DMS79 treated with DMSO at 0.1 percent for 48 hours (cell line): ENCODE measurements around the gene ASGR2.
"Not testable (repeated sequence)": the region's sequence is repeated elsewhere in the genome, so short reads cannot be mapped to it uniquely, and the experiment has no call there.

Experiments used
- DNase-seq: peaks from one replicate; lab custom pipeline; 2025; lab: John Stamatoyannopoulos, UW

Gene ASGR2

DNA sequence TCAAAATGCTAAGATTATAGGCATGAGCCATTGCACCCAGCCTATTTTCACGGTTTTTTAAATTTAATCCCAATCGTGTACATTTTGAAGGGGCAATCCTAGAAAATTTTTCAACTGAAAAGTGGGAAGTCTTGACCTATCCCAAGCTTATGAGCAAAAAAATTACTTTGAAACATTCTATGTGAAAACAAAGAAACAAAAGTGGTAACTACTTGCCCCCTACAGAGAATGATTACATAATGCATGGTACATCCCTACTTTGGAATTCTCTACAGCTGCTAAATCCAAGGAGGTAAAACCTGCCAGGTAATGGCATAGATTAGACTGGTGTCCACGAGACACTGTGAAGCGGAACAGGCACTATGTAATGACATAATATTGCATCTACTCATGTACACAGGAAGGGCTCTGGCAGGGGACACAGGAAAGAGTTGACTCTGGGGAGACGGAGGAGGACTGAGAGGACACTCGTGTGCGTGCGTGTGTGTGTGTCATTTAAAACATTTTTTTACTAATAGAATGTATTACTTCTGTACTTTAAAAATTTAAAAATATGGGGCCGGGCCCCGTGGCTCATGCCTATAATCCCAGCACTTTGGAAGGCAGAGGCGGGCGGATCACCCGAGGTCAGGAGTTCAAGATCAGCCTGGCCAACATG is 15.7 kb downstream of the ASGR2 start:
- DNase-seq = no peak

DNA sequence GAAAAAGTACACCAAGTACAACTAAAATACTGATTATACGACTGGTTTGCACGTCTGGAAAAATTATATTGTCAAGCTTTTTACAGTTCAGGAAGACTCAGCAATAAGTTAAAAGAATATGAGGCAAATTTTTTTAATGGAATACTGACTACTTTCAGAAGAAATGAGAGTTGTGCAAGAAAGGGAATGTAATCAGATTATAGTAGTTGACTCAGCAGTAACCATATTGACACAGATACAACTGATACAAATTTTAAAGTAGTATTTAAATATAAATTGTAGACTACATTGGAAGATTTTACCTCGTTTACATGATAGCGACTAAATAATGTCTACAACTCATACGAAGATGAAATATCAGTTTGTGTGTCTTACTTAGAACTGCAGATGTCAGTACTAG is 16.7 kb downstream of the ASGR2 start:
- DNase-seq = no peak

DNA sequence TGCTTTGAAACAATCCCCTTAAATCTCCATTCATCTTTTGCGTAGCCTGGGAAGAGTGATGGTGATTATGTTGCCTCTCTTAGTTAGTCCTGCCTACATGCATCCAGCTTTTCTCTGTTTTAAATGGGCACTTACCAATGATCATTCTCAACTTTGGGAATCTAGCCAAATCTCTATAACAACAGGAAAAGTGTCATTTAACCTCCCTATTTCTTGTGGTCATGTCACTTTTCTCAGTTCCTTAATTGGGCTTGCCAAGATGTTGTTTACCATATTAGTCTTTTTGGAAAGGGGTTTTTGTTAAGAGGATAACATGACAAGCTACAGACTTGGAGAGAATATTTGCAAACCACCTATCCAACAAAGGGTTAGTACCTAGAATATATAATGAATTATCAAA is 19.0 kb downstream of the ASGR2 start:
- peak; percentile 69 for DNase-seq

DNA sequence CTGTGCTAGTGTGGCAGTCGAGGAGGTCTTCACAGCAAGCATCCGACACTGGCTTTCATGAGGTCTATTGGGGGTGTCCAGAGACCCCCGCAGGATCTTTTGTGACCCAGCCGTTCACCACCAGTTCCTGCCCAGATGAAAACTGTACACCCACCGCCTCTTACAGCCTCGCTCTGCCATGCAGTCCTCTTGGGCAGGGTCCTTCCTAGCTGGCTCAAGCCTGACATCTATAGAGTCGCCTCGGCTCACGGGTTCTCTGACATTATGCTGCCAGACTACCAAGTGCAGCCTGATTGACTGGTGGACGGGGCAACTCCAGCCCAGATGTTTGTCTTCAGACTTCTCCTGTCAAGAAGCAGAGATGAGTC is 20.0 kb downstream of the ASGR2 start:
- no peak for DNase-seq

DNA sequence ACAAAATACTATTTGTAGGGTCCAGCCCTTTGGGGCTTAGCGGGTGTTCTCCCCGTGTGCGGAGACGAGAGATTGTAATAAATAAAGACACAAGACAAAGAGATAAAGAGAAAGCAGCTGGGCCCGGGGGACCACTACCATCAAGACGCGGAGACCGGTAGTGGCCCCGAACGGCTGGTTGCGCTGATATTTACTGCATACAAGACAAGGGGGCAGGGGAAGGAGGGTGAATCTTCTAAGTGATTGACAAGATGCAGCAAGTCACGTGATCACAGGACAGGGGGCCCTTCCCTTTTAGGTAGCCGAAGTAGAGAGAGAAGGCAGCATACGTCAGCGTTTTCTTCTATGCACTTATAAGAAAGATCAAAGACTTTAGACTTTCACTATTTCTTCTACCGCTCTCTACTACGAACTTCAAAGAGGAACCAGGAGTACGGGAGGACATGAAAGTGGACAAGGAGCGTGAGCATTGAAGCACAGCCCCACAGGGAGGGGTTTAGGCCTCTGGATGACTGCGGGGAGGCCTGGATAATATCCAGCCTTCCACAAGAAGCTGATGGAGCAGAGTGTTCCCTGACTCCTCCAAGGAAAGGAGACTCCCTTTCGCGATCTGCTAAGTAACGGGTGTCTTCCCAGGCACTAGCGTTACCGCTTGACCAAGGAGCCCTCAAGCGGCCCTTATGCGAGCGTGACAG is 23.2 kb downstream of the ASGR2 start:
- DNase-seq = not testable (repeated sequence)

DNA sequence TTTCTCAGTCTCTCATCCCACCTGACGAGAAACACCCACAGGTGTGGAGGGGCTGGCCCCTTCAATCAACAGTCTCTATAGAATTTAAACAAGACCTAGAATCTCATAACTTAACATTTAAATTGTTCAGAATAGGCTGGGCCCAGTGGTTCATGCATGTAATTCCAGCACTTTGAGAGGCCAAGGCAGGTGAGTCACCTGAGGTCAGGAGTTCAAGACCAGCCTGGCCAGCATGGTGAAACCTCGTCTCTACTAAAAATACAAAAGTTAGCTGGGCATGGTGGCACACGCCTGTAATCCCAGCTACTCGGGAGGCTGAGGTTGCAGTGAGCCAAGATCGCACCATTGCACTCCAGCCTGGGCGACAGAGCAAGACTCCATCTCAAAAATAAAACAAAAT is 25.1 kb downstream of the ASGR2 start:
- DNase-seq = not testable (repeated sequence)

DNA sequence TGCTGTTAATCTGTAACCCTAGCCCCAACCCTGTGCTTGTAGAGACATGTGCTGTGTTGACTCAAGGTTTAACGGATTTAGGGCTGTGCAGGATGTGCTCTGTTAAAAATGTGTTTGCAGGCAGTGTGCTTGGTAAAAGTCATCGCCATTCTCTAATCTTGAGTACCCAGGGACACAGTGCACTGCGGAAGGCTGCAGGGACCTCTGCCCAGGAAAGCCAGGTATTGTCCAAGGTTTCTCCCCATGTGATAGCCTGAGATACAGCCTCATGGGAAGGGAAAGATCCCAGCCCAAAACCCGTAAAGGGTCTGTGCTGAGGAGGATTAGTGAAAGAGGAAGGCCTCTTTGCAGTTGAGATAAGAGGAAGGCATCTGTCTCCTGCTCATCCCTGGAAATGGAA is 26.2 kb downstream of the ASGR2 start:
- not testable (repeated sequence) for DNase-seq

DNA sequence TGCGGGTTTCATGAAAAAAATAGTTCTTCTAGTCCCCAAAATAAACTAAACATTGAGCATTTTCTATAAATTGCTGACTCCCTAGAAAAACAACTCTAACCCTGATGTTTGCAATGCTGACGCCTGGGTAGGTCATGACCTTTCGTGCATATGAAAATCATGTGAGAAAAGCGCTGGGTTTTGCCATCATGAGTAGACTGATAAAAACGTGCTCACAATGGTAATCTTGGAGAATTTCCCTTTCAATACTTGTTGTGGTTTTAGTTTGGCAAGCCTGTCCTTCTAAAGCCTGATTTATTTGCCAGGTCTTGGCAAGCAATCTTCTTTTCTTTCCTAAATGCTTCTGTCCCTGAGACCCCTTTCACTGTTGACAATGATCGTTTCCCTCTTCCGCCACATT is 30.5 kb downstream of the ASGR2 start:
- no peak for DNase-seq

DNA sequence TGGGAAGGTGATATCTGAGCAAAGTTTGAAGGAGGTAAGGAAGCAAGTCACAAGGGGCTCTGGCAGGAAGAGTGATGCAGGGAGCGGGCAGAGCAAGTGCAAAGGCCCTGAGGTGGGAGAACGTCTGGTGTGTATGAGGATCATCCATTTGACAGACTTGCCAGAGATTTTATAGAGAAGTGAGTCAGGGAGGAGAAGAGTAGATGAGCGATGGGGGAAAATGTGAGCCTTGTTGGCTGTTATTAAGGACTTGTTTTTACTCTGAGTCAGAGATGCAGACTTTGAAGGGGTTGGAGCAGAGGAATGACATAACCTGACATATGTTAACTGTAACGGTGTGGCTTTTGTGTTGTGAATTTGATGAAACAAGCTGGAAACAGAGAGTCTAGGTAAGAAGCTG is 31.0 kb downstream of the ASGR2 start:
- no peak for DNase-seq

DNA sequence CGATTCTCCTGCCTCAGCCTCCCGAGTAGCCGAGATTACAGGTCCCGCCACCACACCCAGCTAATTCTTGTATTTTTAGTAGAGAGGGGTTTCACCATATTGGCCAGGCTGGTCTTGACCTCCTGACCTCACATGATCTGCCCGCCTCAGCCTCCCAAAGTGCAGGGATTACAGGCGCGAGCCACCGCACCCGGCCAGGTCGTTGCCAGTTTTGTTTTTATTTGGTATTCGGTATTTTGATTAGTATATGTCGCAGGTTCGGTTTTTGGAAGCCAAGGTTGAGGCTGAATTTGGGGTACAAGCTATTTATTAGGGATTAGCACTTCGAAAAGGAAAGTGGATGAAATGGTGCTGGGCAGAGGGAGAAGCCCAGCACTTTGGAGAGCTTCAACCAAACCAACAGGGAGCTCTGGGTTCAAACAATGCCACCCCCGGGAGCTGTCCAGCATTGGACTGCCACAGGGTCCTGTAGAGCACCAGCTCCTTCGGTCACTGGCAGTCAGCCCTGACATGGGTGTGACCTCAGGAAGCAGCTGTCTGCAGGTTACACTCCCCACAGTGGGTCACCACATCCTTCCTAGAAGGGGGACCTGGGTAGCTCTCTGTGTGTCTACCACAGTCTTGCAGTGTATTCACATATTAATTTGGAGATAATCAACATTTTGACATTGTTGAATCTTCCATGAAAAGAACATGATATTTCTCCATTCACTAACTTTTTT is 33.1 kb downstream of the ASGR2 start:
- no peak for DNase-seq

DNA sequence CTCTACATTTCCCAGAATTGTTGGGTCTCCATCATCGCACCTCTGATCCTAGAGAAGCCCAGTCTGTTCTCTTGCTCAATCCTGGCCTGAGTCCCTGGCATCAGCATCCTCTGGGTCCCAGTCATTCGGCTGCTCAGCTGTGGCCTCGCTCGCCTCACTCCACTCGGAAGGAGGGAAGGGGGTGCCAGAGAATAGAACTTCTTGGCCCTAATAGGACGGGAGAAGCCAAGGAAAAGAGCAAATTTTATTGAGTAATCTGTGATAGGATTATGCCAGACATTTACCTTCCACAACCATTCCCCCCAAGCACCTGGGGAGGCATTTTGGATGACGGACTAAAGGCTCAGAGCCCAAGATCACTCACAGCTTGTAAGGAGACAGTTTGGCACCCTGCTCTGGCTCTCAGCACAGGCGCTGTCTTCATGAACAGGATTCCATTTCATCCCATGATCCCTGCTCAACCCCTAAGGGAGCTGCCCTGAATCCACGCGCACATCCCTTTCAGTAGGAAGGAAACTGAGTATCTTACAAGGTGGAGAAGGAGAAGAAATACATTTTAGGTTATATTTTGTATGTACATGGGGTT is 34.1 kb downstream of the ASGR2 start:
- no peak for DNase-seq

DNA sequence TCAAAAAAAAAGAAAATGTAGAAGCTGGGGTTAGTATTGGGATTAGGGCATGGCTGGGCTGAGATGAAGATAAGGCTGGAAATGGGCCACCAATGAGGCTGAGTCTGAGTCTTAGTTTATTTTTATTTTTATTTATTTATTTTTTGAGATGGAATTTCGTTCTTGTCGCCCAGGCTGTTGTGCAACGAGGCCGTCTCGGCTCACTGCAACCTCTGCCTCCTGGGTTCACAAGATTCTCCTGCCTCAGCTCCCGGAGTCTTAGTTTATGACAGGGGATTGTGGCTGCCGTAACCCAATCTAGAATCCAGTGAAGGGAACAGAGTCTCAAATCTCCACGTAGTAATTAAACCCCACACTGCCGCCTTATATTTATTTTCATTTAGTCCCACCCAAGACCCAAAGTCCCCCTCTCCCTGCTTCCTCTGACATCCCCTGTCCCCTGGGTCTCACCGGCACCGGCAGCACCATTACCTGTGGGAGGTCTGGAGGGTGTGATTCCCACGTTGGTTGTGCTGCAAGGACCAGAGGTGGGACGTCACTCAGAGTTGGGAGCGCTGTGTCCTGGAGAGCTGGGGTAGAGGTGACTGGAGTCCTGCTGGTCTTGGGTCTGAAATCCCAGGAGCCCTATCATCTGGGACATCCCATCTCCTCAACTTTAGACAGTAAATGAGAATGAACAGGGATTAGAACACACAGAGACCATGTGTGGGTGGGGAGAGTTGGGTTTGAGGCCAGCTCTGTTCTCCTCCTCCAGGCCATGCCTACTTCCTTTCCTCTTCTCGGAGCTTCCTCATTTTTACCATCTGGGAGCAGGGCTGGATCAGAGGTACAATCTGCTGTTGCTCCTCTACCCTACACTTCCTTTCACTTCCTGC is 34.8 kb downstream of the ASGR2 start, which contains the start of gene CLEC10A:
Gene CLEC10A (minus strand): TSS at position 671 of the 875 bp plus-strand sequence. CDS start 1,439 bp downstream, outside the sequence.
- DNase-seq = no peak

DNA sequence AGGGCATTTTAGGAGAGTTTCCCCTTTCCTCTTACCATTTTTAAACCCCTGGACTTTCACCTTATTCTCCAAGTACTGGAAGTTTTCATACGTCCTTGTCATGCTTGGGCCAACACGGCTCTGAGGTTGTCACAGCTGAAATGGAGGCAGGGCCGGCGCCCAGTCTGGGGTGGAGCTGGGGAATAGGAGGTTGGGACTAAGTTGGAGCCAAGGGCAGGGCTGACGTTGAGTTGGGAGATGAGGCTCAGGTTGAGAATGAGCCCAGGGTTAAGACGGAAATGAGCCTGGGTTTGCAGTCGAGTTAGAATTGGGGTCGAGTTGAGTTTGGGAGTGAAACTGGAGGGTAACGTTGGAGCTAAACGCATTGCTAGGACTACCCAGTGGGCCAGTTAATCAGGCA is 35.9 kb downstream of the ASGR2 start:
- no peak for DNase-seq

DNA sequence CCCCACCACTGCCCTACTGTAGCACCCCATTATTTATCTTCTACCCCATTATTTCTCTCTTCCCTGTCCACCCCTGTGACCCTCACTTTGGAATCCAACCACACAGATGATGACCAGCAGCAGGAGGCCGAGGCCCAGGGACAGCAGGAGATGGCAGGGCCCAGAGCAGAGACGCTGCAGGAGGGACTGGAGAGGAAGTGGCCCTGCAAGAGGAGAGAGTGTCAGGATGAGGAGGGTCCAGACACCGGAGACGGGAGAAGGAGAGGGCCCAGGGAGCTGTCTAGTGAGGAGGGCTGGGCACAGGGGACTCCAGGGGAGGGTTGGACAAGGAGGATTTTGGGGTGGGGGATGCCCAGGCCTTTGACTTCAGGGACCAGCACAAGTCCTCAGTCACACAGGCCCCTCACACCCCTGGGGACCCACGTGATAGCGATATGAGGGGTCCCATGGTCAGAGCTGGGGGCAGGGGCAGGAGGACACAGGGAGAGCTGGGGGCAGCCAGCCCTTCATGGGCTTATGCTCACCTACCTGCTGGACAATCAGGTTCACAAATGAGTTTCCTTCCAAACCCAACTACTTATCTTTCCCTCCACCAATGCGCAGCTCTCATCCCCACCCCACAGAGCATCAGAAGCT is 36.6 kb downstream of the ASGR2 start:
- no peak for DNase-seq

DNA sequence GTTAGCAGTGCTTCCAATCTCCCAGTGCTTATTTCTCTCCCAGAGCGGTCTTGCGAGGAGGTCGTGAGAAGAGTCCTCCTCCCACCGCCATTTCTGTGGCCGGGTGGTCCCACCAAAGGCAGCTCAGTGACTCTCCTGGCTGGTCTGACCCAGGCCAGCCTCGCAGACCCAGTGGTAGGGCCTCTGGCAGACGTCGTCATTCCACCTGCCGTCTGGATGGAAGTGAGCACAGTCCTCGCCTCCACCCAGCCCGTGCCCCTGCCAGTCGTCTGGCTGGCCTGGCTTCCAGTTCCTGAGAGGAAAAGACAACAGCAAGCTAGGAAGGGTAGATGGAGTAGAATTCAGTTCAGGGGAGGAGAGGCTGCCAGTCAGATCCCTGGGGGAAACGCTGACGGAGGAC is 39.7 kb downstream of the ASGR2 start:
- DNase-seq = no peak

DNA sequence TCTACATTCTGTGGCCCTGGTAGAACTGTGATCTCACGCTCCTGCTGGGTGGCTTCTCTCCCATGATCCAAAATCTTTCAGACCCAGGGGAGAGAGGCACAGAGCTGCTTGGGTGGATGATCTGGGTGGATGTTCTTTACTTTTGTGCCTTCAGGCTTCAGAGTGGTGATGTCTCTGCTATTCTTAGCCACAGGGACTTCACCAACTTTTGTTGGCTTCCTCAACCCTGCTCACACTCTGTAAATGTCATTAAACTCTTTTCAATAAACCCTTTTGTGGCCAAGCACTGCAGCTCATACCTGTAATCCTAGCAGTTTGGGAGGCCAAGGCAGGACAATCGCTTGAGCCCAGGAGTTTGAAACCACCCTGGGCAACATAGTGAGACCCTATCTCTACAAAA is 42.2 kb downstream of the ASGR2 start:
- no peak for DNase-seq

DNA sequence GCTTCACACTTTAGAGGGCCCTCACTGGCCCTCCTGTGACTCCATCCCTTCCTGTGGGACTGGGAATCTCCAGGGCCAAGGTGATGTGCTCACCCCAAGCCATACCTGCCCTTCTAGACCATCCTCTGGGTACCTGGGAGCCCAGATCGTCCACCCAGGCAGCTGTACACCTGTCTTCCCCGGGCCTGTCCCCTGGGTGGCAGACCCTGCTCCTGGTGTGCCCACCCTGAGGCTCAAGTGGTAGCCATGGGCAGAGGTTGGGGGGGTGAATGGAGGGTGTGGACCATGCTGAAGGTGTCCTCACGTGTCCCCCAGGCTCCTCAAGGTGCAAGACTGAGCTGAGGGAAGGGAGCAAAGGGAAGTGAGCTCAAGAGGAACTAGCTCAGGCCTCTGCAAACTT is 43.9 kb downstream of the ASGR2 start:
- DNase-seq = no peak

DNA sequence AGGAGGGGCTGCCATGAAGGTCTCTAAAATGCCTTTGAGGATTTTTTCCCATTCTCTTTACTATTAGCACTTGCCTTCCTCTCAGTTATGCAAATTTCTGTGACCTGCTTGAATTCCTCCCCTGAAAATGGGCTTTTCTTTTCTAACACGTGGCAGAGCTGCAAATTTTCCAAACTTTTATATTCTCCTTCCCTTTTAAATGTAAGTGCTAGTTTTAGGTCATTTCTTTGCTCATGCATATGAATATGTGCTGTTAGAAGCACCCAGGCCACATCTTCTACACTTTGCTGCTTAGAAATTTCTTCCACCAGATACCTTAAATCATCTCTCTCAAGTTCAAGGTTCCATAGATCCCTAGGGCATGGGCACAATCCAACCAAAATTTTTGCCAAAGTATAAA is 46.4 kb downstream of the ASGR2 start:
- DNase-seq = no peak

DNA sequence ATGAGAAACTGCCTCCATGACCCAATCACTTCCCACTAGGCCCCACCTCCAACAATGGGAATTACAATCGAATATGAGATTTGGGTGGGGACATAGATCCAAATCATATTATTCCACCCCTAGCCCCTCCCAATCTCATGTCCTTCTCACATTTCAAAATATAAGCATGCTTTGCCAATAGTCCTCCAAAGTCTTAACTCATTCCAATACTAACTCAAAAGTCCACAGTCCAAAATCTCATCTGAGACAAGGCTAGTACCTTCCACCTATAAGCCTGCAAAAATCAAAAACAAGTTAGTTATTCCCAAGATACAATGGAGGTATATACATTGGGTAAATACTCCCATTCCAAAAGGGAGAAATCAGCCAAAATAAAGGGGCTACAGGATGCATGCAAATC is 47.4 kb downstream of the ASGR2 start:
- no peak for DNase-seq

DNA sequence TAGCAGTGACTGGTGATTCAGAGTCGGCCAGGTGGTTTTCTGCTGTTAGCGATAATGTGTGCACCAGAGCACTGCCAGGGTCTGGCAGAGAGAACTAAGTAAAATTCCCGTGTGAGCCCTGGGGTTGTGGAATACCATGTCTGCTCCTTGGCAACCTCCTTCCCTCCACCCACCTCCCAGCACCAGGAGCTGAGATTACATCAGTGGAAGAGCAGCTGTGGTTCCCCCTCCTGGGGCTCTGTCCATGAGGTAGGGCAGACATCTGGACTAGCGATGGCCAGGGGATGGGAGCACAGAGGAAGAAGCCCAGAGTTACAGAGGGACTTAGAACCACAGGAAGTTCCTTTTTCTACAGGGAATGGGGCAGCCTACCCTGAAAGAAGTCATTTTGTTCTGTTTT is 50.4 kb downstream of the ASGR2 start:
- DNase-seq = no peak

DNA sequence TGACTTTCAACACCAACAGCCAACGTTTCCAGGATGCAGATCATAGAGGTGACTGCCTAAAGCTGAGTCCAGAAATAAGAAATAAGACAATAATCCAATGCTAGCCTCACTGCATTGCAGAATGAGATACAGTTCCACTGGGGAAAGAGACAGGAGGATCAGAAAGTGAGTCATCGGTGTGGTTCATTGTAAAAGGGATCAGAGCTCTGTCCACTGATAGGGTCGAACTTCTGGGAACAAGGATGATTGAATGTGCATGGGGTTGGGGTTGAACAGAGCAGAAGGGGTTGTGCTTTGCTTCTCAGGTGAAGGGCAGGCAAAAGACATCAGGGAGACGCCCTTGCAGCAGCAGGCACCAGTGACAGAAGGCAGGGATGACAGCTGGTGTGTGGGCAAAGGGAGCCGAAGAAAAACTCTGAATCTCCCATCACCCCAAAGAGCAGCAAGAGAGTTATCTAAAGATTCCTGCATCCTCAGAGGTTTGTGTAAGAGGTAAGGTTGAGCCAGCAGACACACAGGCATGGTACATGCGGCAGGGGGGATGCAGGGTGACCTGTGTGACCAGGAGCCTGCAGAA is 51.0 kb downstream of the ASGR2 start:
- no peak for DNase-seq
